Measurements from ENCODE around the gene RAB18. TPM values are rescaled to one million over a fixed set of nuclear protein-coding genes. Genes with fewer than 3 reads are reported as not detected.
"Not testable (repeated sequence)": the region's sequence is repeated elsewhere in the genome, so short reads cannot be mapped to it uniquely, and the experiment has no call there.

RAB18 gene
- total RNA-seq, 4 donors from 2014 or later, result 40.4 to 72.6 (median 56.9) TPM

DNA sequence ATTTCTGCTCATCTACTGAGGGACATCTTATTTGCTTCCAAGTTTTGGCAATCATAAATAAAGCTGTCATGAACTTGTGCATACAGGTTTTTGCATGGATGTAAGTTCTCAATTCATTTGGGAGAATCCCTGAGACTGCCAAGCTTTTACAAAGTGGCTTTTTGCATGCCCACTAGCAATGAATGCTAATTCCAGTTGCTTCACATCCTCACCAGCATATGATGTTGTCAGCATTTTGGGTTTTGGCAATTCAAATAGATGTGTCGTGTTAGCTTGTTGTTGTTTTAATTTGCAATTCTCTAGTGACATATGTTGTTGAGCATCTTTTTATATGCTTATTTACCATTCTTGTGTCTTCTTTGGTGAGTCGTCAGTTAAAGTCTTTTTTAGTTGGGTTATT, 57.2 kb downstream of the RAB18 start:
- intact Hi-C loops (cut with DNase I), result no loop called here
- H3K27me3 ChIP-seq, result no peaks in the 10 kb centered on the region
- no peak for DNase-seq
- WGBS, 2 donors, result 35 to 58% methylated on average over 2 of the region's 2 CpGs
- no peaks in the 10 kb centered on the region for H3K36me3 ChIP-seq
- no peak overlapping the region for H3K27ac ChIP-seq
- TF ChIP-seq, protein P1, sequence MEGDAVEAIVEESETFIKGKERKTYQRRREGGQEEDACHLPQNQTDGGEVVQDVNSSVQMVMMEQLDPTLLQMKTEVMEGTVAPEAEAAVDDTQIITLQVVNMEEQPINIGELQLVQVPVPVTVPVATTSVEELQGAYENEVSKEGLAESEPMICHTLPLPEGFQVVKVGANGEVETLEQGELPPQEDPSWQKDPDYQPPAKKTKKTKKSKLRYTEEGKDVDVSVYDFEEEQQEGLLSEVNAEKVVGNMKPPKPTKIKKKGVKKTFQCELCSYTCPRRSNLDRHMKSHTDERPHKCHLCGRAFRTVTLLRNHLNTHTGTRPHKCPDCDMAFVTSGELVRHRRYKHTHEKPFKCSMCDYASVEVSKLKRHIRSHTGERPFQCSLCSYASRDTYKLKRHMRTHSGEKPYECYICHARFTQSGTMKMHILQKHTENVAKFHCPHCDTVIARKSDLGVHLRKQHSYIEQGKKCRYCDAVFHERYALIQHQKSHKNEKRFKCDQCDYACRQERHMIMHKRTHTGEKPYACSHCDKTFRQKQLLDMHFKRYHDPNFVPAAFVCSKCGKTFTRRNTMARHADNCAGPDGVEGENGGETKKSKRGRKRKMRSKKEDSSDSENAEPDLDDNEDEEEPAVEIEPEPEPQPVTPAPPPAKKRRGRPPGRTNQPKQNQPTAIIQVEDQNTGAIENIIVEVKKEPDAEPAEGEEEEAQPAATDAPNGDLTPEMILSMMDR (IDR thresholded peaks at IDR 0.05), result no peak
- no peak for TF ChIP-seq POLR2A (IDR thresholded peaks at IDR 0.05)
- no peak overlapping the region for H3K4me3 ChIP-seq
- no peaks in the 10 kb centered on the region for H3K9me3 ChIP-seq
- H3K4me1 ChIP-seq, result peaks cover 0 to 7% (median 0%) of the 10 kb centered on the region in 3 donors

DNA sequence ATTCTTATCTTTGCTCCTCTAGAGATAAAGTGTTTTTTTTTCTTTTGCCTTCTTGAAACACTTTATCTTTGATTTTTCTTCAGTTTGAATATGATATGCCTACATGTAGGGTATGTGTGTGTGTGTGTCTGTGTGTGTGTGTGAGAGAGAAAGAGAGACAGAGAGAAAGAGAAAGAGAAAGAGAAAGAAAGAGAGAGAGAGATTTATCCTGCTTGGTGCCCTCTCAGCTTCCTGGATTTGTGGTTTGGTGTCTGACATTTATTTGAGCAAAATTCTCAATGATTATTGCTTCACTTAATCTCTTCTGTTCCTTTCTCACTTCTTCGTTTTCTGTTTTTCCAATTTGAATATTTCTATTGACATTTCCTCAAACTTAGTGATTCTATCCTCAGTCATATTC, 60.3 kb downstream of the RAB18 start:
- no peak for DNase-seq
- intact Hi-C loops (cut with DNase I), result no loop called here
- no peaks in the 10 kb centered on the region for H3K4me1 ChIP-seq
- H3K27me3 ChIP-seq, result no peaks in the 10 kb centered on the region
- H3K27ac ChIP-seq, result no peak overlapping the region
- H3K9me3 ChIP-seq, result no peaks in the 10 kb centered on the region
- TF ChIP-seq, protein P1 (IDR thresholded peaks at IDR 0.05), result no peak
- TF ChIP-seq POLR2A (IDR thresholded peaks at IDR 0.05), result no peak
- no peak overlapping the region for H3K4me3 ChIP-seq
- WGBS, 2 donors, result 34 to 48% methylated on average over 1 of the region's 1 CpG
- no peaks in the 10 kb centered on the region for H3K36me3 ChIP-seq

DNA sequence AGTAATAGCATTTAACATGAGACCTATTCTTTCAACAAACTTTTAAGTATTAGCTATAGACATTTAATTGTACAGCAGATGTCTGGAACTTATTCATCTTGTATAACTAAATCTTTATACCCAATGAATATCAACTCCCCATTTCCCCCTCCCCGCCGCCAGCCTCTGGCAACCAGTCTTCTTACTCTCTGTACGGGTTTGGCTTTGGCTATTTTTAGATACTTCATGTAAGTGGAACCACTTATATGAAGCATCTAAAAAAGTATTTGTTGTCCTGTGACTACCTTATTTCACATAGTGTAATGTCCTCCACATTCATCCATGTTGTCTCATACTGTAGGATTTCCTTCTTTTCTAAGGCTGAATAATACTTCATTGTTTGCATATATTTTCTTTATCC, 60.8 kb downstream of the RAB18 start:
- intact Hi-C loops (cut with DNase I), result no loop called here
- no peak for DNase-seq
- Histone ChIP-seq H3K4me3 (no peak overlapping the region), H3K27me3 (no peaks in the 10 kb centered on the region), H3K9me3 (no peaks in the 10 kb centered on the region), H3K4me1 (no peaks in the 10 kb centered on the region), H3K27ac (no peak overlapping the region), H3K36me3 (no peaks in the 10 kb centered on the region)
- TF ChIP-seq, protein P1 (IDR thresholded peaks at IDR 0.05), result no peak
- TF ChIP-seq POLR2A (IDR thresholded peaks at IDR 0.05), result no peak
- WGBS, 2 donors, result 86 to 93% methylated on average over 3 of the region's 3 CpGs

DNA sequence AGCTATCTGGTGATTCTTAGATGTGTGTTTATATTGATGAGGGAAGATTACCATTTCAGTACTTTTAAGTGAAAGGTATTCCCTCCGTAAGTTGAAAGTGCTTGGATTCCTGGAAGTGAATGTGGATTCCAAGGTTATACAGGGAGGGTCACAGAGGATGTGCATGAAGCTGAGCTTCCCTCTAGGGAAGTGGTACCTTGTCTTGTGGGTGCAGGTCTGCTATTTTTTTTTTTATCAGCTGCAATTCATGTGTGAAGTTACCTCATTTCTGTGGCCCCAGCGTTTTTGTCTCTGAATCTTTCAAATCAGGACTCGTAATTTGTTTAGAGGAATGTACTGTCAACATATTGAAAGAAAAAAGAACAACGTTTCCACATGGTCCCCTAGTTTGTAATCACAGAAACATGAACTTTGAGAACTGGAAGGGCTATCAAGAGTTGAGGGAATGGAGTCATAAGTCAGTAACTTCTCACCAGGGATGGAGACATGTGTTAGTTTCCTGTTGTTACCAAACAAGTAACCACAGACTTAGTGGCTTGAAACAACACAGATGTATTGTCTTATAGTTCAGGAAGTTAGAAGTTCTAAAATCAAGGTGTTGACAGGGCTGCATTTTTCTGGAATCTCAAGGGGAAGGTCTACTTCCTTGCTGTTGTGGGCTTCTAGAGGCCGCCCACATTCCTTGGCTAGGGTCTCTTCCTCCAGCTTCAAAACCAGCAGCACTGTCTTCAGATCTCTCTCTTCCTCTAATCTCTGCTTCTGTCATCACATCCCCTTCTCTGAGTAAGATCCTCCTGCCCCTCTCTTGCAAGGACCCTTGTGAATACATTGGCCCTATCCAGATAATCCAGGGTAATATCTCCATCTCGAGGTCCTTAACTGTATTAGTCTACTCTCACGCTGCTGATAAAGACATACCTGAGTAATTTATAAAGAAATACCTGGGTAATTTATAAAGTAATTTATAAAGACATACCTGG, 64.4 kb downstream of the RAB18 start:
- Histone ChIP-seq H3K27ac (no peak overlapping the region), H3K36me3 (no peaks in the 10 kb centered on the region), H3K27me3 (no peaks in the 10 kb centered on the region), H3K4me1 (no peaks in the 10 kb centered on the region), H3K4me3 (no peak overlapping the region), H3K9me3 (no peaks in the 10 kb centered on the region)
- no peak for DNase-seq
- TF ChIP-seq POLR2A (IDR thresholded peaks at IDR 0.05), result no peak
- TF ChIP-seq, protein P1 (IDR thresholded peaks at IDR 0.05), result no peak
- intact Hi-C loops (cut with DNase I), result no loop called here
- 77 to 78% methylated on average over 7 of the region's 7 CpGs for WGBS, 2 donors

DNA sequence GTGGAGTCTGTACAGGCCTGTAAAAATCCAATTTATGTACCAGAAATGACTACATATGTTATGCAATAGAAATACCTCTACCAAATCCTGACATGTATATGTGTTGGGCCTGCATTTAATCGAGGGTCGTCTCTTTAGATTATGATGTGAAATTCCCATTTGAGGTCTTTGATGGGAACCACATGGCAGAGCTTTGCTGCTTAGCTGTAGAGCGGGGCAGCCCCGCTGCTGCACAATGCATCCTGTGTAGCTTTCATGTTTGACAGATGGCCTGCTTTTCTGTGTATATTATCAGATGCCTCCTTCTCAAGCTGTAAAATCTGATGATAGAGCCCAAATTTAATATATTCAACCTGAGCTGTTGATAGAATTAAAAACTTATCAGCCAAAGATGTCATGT, 65.8 kb downstream of the RAB18 start:
- Histone ChIP-seq H3K9me3 (no peaks in the 10 kb centered on the region), H3K27ac (no peak overlapping the region), H3K4me3 (no peak overlapping the region), H3K4me1 (no peaks in the 10 kb centered on the region), H3K36me3 (no peaks in the 10 kb centered on the region), H3K27me3 (no peaks in the 10 kb centered on the region)
- DNase-seq, result no peak
- intact Hi-C loops (cut with DNase I), result no loop called here
- TF ChIP-seq, protein P1 (IDR thresholded peaks at IDR 0.05), result no peak
- no peak for TF ChIP-seq POLR2A (IDR thresholded peaks at IDR 0.05)
- WGBS, 2 donors, result 78 to 81% methylated on average over 4 of the region's 4 CpGs

DNA sequence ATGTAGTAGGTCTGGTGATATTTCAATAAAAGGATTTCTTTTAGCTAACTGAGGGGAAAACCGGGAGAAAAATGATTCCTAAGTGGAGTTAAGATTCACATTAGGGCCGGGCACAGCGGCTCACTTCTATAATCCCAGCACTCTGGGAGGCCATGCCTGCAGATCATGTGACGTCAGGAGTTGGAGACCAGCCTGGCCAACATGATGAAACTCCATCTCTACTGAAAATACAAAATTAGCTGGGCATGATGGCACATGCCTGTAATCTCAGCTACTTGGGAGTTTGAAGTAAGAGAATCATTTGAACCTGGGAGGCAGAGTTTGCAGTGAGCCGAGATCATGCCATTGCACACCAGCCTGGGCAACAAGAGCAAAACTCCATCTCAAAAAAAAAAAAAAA, 72.9 kb downstream of the RAB18 start:
- H3K36me3 ChIP-seq; intact Hi-C loops (cut with DNase I); H3K27me3 ChIP-seq; DNase-seq; H3K9me3 ChIP-seq; H3K27ac ChIP-seq; H3K4me3 ChIP-seq; H3K4me1 ChIP-seq: not testable (repeated sequence)
- WGBS, 2 donors, result 42 to 46% methylated on average over 5 of the region's 5 CpGs
